ENCODE results near the gene NRXN2.
"Not testable (repeated sequence)": the region's sequence is repeated elsewhere in the genome, so short reads cannot be mapped to it uniquely, and the experiment has no call there.

NRXN2 gene

DNA sequence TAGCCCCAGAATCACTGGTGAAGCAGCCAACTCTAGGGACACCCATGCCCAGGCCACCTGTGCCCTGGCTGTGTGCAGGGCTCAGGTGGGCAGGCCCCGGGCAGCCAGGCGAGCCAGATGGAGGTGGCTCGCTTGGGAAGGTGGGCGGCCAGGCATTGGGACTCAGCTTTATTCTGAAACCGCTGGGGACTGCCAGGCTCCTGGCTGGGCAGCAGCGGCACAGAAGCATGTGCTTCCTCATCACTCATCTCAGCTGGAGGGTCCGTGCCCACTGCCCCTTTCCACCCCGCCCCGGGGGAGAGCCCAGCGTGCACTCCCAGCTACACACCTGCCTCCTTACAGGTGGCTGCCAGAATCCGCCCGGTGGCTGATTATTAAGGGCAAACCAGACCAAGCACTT is 159.0 kb downstream of the NRXN2 start:
- no peak for DNase-seq (ENCODE audit: low read depth)

DNA sequence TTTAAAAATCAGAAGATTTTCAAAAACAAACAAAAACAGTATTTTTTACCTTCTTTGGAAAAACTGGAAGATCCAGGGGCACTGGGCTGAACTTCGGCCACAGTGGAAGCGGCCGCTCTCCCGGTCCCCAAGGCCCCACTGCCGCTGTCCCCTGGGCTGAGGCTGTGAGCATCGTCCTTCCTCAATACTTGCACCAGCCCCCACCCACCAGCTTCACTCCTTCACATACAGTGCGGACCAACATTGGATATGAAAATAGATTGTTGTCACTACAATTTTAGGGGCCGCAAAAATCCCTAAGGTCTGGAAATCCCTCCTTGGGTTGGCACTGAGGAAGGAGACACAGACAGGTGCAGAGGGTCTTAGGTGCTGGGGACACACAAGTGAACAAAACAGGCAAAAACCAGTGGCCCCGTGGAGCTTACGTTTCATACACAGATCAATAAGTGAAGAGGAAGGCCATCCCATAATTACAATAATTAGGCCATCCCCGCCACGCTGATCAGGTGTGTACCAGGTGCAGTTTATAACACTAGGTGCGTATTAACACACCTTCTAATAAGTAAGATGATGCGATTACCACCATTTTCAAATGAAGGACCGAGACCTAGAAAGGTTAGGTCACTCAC is 160.2 kb downstream of the NRXN2 start:
- no peak for DNase-seq (ENCODE audit: low read depth)

DNA sequence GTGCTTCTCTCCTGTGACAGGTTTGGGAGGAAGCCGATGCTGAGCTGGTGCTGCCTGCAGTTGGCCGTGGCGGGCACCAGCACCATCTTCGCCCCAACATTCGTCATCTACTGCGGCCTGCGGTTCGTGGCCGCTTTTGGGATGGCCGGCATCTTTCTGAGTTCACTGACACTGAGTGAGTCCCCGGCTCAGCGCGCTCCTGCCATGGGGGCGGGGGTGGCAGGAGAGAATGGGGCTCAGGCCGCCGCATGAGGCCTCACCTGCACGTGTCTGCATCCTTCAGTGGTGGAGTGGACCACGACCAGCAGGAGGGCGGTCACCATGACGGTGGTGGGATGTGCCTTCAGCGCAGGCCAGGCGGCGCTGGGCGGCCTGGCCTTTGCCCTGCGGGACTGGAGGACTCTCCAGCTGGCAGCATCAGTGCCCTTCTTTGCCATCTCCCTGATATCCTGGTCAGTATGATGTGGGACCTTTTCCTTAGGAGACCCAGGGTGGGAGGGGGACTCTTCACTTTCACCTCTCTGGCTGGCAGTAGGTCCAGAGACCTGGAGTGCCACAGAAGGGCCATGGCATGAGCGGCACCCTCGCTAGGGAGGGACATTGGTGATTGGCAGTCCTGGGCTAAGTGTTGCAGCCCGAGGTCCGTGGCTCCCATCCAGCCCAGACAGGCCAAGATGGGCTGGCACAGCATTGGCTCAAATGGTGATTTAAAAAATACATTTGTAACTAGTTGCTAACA is 160.8 kb downstream of the NRXN2 start:
- DNase-seq (ENCODE audit: low read depth), result no peak

DNA sequence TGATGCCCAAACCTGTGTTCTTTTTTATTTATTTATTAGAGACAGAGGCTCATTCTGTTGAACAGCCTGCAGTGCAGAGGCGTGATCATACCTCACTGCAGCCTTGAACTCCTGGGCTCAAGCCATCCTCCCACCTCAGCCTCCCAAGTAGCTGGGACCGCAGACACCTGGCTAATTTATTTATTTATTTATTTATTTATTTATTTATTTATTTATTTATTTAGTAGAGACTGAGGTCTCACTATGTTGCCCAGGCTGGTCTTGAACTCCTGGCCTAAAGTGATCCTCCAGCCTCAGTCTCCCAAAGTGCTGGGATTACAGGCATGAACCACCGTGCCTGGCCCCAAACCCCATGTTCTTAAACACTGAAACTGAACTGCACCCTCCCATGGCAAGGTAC is 161.6 kb downstream of the NRXN2 start:
- DNase-seq (ENCODE audit: low read depth), result not testable (repeated sequence)

DNA sequence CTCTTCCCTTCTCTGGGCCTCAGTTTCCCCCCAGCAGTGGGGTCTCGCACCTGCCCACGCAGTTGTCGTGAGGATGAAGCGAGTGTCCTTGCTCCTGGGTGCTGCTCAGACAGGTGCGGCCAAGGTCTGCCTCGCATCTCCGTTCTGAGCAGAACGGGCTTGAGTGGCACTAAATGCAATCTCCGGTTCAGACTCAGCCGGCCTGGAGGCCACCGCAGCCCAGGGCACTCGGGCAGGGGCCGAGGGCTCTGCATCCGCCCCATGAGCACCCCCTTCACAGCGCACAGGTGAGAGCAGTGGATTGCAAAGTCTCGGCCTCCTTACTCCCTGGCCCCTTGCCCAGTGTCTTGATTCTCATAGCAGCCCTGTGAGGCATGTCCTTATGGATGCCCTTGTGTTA is 162.1 kb downstream of the NRXN2 start:
- no peak for DNase-seq (ENCODE audit: low read depth)

DNA sequence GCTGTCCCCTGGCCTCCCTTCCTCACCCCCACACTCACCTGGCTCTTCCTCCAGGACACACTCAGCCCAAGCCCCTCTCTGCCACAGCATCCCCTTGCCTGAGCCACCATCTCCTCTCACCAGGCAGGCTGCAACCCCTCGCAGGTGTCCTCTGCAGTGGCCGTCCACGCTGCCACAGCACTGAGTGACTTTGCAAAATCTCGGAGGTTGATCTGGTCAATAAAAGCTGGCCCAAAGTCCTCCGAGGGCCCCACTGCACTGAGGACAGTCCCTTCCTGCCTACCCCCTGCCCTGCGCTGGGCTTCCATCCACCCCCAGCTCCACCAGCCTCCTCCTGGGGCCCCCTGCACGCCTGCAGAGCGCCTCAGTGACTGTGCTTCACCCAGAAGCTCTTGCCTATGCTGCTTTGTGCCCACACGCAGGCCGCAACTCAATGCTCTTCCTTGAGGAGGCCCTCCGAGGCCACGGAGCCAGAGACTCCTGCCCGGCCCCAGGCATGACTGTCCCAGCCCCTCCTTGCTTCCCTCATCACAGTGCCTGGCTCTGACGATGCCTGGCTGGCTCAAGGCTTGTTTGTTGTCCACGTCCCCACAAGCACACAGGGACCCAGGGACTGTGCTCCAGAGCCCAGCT is 162.7 kb downstream of the NRXN2 start:
- no peak for DNase-seq (ENCODE audit: low read depth)

DNA sequence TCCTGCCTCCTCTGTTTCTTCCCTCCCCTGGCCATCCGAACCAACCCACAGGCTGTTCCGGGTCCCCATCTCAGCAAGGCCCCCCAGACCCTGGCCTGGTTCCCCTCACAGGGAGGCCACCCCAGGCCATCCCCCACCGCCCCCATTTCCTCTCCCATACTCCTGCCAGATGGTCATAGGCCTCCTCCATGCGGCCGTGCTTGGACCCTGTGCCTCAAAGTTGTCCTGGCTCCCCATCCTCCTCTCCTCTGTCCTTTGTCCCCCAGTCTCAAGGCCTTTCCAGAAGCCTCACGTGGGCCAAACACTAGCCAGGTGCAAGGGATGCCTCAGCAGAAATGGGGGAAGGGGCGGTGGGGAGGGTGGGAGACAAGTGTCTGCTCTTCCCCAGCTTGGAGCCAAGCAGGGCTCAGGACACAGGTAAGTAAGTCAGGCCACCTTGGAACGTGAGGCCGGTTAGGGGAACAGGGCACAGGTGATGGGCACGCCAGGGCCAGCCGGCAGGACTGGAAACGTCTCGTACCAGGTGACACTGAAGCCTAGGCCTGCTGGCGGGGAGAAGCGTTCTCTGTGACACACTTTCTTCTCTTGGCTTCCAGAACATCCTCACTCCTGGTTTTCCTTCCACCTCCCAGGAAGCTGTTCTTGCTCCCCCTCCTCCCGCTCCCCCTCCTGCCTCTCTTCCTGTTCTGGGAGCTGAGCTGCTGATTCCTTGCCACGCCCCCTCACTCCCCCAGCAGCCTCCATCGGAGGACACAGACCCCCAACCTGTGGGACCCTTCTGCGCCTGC is 163.5 kb downstream of the NRXN2 start:
- DNase-seq (ENCODE audit: low read depth), result no peak

DNA sequence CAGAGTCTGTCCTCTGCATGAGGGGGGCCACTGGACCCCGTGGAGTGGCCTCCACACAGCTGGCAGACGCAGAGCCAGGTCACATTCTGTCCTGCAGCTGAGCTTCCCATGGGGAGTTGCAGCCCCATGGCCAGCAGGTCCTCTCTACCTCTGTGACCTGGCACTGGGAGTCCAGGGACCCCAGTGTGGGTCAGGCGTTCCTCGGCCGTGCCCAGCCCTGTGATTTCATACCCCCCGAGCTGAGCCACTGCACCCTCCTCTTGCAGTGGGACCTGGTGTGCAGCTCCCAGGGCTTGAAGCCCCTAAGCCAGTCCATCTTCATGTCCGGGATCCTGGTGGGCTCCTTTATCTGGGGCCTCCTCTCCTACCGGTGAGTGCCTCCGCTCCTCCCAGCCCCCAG is 164.1 kb downstream of the NRXN2 start:
- no peak for DNase-seq (ENCODE audit: low read depth)

DNA sequence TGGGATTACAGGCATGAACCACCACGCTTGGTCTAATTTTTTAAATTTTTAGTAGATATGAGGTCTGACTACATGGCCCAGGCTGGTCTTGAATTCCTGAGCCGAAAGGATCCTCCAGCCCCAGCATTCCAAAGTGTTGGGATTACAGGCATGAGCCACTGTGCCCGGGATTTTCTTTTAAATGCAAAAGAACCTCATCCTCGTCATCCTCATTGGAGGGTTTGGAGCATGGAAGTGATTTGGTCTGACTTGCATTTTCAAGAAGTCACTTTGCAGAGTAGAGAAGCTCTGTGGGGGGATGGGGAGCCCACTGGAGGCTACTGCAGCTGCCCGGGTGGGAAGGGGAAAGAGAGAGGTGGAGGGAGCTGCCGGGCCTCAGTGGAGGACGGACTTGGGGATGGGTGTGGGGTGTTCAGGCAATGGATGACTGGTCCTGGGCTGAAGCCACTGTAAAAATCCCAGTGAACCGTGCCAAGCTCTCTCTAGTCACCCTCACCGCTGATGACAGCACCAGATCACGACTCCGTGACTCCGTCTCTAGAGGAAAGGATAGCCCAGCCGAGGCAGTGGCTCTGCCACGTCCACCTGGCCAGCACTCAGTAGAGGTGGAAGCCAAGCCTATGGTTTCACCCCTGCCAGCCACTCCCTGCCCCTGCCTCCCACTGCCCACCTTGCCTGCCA is 164.8 kb downstream of the NRXN2 start:
- no peak for DNase-seq (ENCODE audit: low read depth)

DNA sequence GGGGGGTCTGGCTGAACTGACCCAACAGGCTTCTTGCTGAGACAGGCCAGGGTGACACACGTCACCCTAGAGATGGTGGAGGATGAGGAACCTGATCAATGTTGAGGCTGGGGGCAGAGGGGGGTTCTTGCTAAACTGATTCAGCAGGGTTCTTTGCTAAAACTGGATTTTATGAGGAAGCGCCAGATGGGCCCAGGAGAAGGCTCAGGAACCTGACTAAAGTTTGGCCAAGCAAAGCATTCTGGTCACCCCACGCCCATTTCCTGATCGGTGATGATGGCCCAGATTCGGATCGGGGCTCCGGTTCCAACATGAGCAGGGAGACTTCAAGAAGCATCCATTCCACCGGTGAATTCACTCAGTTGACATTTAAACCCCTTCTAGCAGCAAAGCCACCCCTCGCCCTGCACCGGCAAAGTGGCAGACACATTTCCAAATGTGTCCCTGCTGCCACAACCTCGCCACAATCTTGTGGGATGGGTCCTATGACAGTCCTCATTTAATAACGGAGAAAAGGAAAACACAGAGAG is 166.2 kb downstream of the NRXN2 start:
- no peak for DNase-seq (ENCODE audit: low read depth)
